Uterus (tissue), 4 donors: ENCODE data around the gene DOCK6. TPM values are rescaled to one million over a fixed set of nuclear protein-coding genes. Genes with fewer than 3 reads are reported as not detected.
A peak's percentile ranks its signal among the peaks of the same experiment; 100 is the strongest.

ENCODE experiments used
- DNase-seq, 2 donors: peaks; one replicate each; pipeline ENCODE4 v3.0.0-alpha.2; 2019 to 2020
- H3K27ac ChIP-seq, 2 donors: fragments of 200-600 bp; sonication (generic); 1 replicate in 1 of 2; 2 replicates in 1 of 2; pipeline ENCODE4 v1.5.1; 2016 to 2018
- H3K27me3 ChIP-seq, 2 donors: fragments of 200-600 bp; sonication (generic); one replicate each; pipeline ENCODE4 v1.5.1; 2018 to 2019; ENCODE audit warnings: control low read depth in 1 of 2
- H3K36me3 ChIP-seq, 2 donors: fragments of 200-600 bp; sonication (generic); one replicate each; pipeline ENCODE4 v1.5.1; 2019; ENCODE audit warnings: control low read depth in 1 of 2
- H3K4me1 ChIP-seq, 2 donors: fragments of 200-600 bp; sonication (generic); one replicate each; pipeline ENCODE4 v1.5.1; 2018 to 2019; ENCODE audit warnings: control low read depth in 1 of 2
- H3K4me3 ChIP-seq, 2 donors: fragments of 200-600 bp; sonication (generic); 1 replicate in 1 of 2; 2 replicates in 1 of 2; pipeline ENCODE4 v1.5.1; 2018 to 2019; ENCODE audit warnings: mild to moderate bottlenecking in 1 of 2
- H3K9me3 ChIP-seq, 2 donors: fragments of 200-600 bp; sonication (generic); one replicate each; pipeline ENCODE4 v1.5.1; 2019; ENCODE audit warnings: control low read depth in 1 of 2
- POLR2A ChIP-seq, 2 donors: fragments of 450-650 bp; IDR thresholded peaks; one replicate each; pipeline ENCODE4 v1.6.1; 2016; ENCODE audit warnings: antibody characterized with exemption in 2 of 2, mild to moderate bottlenecking in 1 of 2, moderate library complexity in 1 of 2
- intact Hi-C: fragments of 100-400 bp; cut with DNase I; formaldehyde crosslinking; loops from one replicate; pipeline ENCODE4 v1.15.1; 2023; ENCODE audit warnings: low total_unique reads
- total RNA-seq, 4 donors: library from RNA; depleted of rRNA in 3 of 4; stranded (reverse); fragments of >200 nt in 3 of 4; gene quantifications; one replicate each; pipeline versions ENCODE4 v1.1.0 to v1.2.4, GENCODE V29; 2014 to 2023
- TF ChIP-seq, protein P1 (sequence below), 4 experiments: fragments of 200-600 bp in 2 of 4; fragments of 450-650 bp in 2 of 4; sonication (generic) in 2 of 4; IDR thresholded peaks; one replicate each; pipeline ENCODE4 v1.5.1; 2016 to 2019; ENCODE audit warnings: antibody characterized with exemption in 4 of 4, mild to moderate bottlenecking in 2 of 4, moderate library complexity in 1 of 4
- donor health status: DM: yes; HTN: yes; CAD: no.

Gene DOCK6, protein sequence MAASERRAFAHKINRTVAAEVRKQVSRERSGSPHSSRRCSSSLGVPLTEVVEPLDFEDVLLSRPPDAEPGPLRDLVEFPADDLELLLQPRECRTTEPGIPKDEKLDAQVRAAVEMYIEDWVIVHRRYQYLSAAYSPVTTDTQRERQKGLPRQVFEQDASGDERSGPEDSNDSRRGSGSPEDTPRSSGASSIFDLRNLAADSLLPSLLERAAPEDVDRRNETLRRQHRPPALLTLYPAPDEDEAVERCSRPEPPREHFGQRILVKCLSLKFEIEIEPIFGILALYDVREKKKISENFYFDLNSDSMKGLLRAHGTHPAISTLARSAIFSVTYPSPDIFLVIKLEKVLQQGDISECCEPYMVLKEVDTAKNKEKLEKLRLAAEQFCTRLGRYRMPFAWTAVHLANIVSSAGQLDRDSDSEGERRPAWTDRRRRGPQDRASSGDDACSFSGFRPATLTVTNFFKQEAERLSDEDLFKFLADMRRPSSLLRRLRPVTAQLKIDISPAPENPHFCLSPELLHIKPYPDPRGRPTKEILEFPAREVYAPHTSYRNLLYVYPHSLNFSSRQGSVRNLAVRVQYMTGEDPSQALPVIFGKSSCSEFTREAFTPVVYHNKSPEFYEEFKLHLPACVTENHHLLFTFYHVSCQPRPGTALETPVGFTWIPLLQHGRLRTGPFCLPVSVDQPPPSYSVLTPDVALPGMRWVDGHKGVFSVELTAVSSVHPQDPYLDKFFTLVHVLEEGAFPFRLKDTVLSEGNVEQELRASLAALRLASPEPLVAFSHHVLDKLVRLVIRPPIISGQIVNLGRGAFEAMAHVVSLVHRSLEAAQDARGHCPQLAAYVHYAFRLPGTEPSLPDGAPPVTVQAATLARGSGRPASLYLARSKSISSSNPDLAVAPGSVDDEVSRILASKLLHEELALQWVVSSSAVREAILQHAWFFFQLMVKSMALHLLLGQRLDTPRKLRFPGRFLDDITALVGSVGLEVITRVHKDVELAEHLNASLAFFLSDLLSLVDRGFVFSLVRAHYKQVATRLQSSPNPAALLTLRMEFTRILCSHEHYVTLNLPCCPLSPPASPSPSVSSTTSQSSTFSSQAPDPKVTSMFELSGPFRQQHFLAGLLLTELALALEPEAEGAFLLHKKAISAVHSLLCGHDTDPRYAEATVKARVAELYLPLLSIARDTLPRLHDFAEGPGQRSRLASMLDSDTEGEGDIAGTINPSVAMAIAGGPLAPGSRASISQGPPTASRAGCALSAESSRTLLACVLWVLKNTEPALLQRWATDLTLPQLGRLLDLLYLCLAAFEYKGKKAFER (N-terminal part only)
- total RNA-seq = 10 to 100 TPM; 13.5 to 89.4 (median 38.6) TPM

DNA sequence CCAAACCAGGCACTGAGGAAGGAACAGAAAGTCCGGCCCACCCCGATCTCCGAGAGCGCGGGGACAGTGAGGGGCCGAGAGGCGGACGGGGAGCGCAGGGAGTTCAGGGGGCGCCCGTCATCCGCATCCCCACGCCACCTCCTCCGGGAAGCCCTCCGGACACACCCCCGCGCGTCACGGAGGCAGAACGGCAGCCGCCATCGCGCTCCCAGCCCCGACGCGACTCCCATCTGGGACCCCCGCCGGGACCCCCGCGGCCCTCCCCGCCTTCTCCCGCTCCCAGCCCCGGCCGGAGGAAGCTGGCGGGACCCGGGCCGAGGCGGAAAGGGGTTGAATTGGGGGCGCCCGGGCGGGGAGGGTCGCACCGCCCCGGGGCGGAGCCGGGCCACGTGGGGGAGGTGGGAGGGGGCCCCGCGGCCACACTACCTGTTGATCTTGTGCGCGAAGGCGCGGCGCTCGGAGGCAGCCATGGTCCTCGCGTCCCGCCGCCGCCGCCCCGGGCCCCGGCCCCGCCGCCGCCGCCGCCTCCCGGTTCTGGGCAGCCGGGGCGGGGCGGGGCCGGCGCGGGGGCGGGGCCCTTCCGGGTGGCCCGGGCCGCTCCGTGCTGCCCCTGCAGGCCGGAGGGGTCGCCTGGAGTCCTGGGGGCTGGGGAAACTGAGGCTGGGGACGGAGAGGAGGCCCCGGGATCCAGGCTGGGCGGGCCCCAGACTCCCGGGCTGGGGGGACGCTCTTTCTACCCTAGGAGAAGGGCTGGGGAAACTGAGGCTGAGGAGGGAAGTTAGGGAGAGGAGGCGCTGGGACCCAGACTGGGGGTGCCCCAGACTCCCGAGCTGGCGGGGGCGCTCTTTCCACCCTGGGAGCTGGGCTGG is at the start of gene DOCK6:
Gene DOCK6, minus strand, starts transcription at position 554 of the 869 bp plus-strand sequence. Its CDS starts 84 bp downstream, at position 470.
- DNase-seq = peak in 1 of 2 donors; percentile 42

DNA sequence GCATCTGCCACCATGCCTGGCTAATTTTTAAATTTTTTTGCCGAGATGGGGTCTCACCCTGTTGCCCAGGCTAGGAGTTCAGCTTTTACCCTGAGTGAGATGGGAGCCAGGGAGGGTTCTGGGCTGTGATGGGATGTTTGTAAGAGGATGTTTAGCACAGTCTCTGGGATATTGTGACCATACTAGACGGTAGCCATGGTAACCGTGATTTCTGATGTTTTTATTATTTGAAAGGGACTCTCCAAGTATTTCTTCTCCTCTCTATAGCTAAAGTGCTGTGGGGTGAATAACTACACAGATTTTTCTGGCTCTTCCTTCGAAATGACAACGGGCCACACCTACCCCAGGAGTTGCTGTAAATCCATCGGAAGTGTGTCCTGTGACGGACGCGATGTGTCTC is 44.0 kb upstream of the DOCK6 start:
- no peak for DNase-seq
- Histone ChIP-seq H3K4me3 (no peak overlapping the region), H3K36me3 (no peaks in the 10 kb centered on the region), H3K27ac (no peak overlapping the region), H3K4me1 (no peaks in the 10 kb centered on the region), H3K9me3 (no peaks in the 10 kb centered on the region), H3K27me3 (no peaks in the 10 kb centered on the region)
- intact Hi-C loops = no loop called here
- TF ChIP-seq, protein P1, sequence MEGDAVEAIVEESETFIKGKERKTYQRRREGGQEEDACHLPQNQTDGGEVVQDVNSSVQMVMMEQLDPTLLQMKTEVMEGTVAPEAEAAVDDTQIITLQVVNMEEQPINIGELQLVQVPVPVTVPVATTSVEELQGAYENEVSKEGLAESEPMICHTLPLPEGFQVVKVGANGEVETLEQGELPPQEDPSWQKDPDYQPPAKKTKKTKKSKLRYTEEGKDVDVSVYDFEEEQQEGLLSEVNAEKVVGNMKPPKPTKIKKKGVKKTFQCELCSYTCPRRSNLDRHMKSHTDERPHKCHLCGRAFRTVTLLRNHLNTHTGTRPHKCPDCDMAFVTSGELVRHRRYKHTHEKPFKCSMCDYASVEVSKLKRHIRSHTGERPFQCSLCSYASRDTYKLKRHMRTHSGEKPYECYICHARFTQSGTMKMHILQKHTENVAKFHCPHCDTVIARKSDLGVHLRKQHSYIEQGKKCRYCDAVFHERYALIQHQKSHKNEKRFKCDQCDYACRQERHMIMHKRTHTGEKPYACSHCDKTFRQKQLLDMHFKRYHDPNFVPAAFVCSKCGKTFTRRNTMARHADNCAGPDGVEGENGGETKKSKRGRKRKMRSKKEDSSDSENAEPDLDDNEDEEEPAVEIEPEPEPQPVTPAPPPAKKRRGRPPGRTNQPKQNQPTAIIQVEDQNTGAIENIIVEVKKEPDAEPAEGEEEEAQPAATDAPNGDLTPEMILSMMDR (IDR thresholded peaks at IDR 0.05) = no peak
- no peak for TF ChIP-seq POLR2A (IDR thresholded peaks at IDR 0.05)

More for the DNA sequence above, at the start of gene DOCK6:
- Histone ChIP-seq H3K36me3 (no peaks in the 10 kb centered on the region), H3K4me1 (peaks cover 0 to 5% of the 10 kb centered on the region in 2 donors), H3K9me3 (no peaks in the 10 kb centered on the region), H3K4me3 (peak within 1 kb of the TSS; percentile 62 to 88), H3K27me3 (no peaks in the 10 kb centered on the region), H3K27ac (peak within 1 kb of the TSS; percentile 79 to 90)
- intact Hi-C loops = no loop called here
- no peak for TF ChIP-seq POLR2A (IDR thresholded peaks at IDR 0.05)
- TF ChIP-seq, protein P1 (IDR thresholded peaks at IDR 0.05) = peak; percentile 20 to 61 (median 46)

DNA sequence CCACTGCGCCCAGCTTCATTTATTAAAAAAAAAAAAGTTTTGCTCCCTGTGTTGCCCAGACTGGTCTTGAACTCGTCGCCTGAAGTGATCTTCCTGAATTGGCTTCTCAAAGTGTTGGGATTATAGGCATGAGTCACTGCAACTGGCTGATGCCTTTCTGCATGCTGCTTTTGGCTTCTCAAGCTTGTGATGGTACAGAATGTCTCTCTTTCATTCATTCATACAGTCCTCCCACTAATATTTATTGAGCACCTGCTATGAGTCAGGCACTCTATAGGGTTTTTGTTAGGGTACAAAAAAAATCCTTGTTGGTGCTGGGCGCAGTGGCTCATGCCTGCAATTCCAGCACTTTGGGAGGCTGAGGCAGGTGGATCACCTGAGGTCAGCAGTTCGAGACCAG is 42.6 kb upstream of the DOCK6 start:
- H3K4me3 ChIP-seq = no peak overlapping the region
- intact Hi-C loops = no loop called here
- no peak for TF ChIP-seq POLR2A (IDR thresholded peaks at IDR 0.05)
- TF ChIP-seq, protein P1 (IDR thresholded peaks at IDR 0.05) = no peak
- DNase-seq = no peak
- no peaks in the 10 kb centered on the region for H3K9me3 ChIP-seq
- H3K36me3 ChIP-seq = no peaks in the 10 kb centered on the region
- no peak overlapping the region for H3K27ac ChIP-seq
- H3K27me3 ChIP-seq = no peaks in the 10 kb centered on the region
- no peaks in the 10 kb centered on the region for H3K4me1 ChIP-seq

DNA sequence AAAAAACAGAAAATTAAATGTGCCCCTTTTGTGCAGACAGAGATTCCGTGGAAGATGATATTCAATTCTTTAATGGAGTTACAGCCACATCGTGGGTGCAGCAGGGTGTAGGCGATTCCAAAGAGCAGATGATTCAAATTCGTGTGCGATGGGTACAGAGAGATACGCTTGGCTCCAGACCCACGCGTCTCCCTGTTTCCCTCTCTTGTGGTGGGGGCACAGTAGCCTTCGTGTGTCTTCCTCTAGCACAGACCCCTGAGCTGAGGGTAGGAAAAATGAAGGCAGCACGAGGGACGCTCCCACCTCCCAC is 38.4 kb upstream of the DOCK6 start:
- Histone ChIP-seq H3K4me3 (no peak overlapping the region), H3K27me3 (no peaks in the 10 kb centered on the region), H3K36me3 (no peaks in the 10 kb centered on the region), H3K4me1 (no peaks in the 10 kb centered on the region), H3K27ac (no peak overlapping the region), H3K9me3 (no peaks in the 10 kb centered on the region)
- no peak for TF ChIP-seq POLR2A (IDR thresholded peaks at IDR 0.05)
- TF ChIP-seq, protein P1 (IDR thresholded peaks at IDR 0.05) = no peak
- no peak for DNase-seq
- intact Hi-C loops = no loop called here
